Smooth muscle cell (in vitro differentiated cells): ENCODE data around the gene ADCY1. TPM values are rescaled to one million over a fixed set of nuclear protein-coding genes. Genes with fewer than 3 reads are reported as not detected.

Source experiments
- DNase-seq: peaks from one replicate; lab custom pipeline; 2025; ENCODE audit not compliant: unreplicated experiment; lab: John Stamatoyannopoulos, UW
- H2AFZ ChIP-seq: fragments of 200-600 bp; sonication (generic); 2 replicates; pipeline ENCODE4 v1.6.0; 2016; ENCODE audit warnings: antibody characterized with exemption, low read depth, mild to moderate bottlenecking
- H3F3A ChIP-seq: fragments of 200-600 bp; sonication (generic); 2 replicates; pipeline ENCODE4 v1.6.0; 2017; ENCODE audit warnings: antibody characterized with exemption, low read depth
- H3K27ac ChIP-seq: fragments of 200-600 bp; sonication (generic); 2 replicates; pipeline ENCODE4 v1.5.1; 2016; ENCODE audit warnings: low read depth, mild to moderate bottlenecking
- H3K27me3 ChIP-seq: fragments of 200-600 bp; sonication (generic); 2 replicates; pipeline ENCODE4 v1.6.1; 2016; ENCODE audit warnings: low read depth, mild to moderate bottlenecking
- H3K36me3 ChIP-seq: fragments of 200-600 bp; sonication (generic); 2 replicates; pipeline ENCODE4 v1.5.1; 2016; ENCODE audit warnings: low read depth
- H3K4me1 ChIP-seq: fragments of 200-600 bp; sonication (generic); 2 replicates; pipeline ENCODE4 v1.5.1; 2016; ENCODE audit warnings: low read depth
- H3K4me2 ChIP-seq: fragments of 200-600 bp; sonication (generic); 2 replicates; pipeline ENCODE4 v1.6.0; 2016; ENCODE audit warnings: mild to moderate bottlenecking
- H3K4me3 ChIP-seq: fragments of 200-600 bp; sonication (generic); 2 replicates; pipeline ENCODE4 v1.5.1; 2016; ENCODE audit warnings: mild to moderate bottlenecking
- H3K79me2 ChIP-seq: fragments of 200-600 bp; sonication (generic); 2 replicates; pipeline ENCODE4 v1.6.0; 2016; ENCODE audit warnings: low read depth, mild to moderate bottlenecking
- H3K9ac ChIP-seq: fragments of 200-600 bp; sonication (generic); 2 replicates; pipeline ENCODE4 v1.6.0; 2016; ENCODE audit warnings: low read depth
- H3K9me3 ChIP-seq: fragments of 200-600 bp; sonication (generic); replicated peaks from 2 replicates; pipeline ENCODE4 v1.5.1; 2016; ENCODE audit warnings: low read depth
- H4K20me1 ChIP-seq: fragments of 200-600 bp; sonication (generic); 2 replicates; pipeline ENCODE4 v1.6.0; 2016; ENCODE audit warnings: low read depth
- WGBS: methylation state at CpG from one replicate; pipeline ENCODE4 v1.1.7; 2016; ENCODE audit warnings: low lambda C conversion rate; 5-methylcytosine and 5-hydroxymethylcytosine counted together
- polyA plus RNA-seq: library from polyadenylated mRNA; unstranded; fragments of >200 nt; fragmentation: Nextera tagmentation; extraction: Ambion mirVana; gene quantifications from 2 replicates; pipeline ENCODE4 v1.2.1, GENCODE V29; 2016
- total RNA-seq: library from RNA; depleted of rRNA; stranded (reverse); fragments of >200 nt; gene quantifications from 2 replicates; pipeline ENCODE4 v1.2.3, GENCODE V29; 2014
- TF ChIP-seq, protein P1 (sequence below): fragments of 200-600 bp; sonication (generic); IDR thresholded peaks from 2 replicates; pipeline ENCODE4 v1.5.1; 2017; ENCODE audit warnings: borderline replicate concordance, mild to moderate bottlenecking, antibody characterized with exemption; ENCODE audit not compliant: insufficient read depth, poor library complexity, severe bottlenecking

Gene ADCY1
- total and polyA plus RNA-seq, 2 experiments from 2014 or later = 0.22 TPM; not detected in 1

DNA sequence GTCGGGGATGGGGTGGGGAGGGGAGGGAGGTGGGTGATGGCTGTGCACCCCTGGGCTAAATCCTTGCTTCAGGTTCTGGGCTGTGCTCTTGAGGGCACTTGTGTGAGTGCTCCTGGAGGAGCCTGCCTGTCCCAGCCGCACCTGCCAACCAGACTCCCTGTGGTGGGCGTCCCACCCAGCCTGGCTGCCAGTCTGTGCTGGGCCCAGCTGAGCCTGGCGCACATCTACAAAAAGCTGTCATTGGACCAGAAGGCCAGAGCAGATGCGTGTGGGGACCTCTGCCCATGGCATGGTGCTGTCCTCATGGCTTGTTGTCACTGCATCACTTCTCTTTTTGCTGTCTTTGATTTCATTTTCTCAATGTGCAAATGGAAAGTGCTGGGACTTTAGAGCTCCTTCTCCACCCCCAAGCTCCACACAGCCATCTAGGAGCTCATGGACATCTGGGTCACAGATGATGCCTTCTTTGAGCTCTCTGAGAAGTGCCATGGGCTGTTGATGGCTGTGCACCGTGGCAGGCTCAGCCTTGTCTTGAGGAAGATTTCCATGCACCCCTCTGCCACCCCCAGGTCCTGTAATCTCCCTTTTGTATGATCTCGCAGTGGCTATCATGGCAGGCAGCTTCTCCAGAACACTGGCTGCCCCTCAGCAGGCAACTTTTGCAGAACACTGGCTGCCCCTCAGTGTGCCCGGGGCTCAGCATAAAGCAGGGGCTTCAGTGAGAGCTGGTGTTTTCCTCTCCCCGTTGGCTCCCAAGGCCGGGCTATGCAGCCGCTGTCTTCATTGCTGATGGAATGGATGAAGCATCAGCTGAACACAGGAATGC is 83.9 kb downstream of the ADCY1 start:
- Histone ChIP-seq H3K4me2 (no peak overlapping the region), H3K4me1 (no peaks in the 10 kb centered on the region), H2AFZ (no peak overlapping the region), H3F3A (no peaks in the 10 kb centered on the region), H3K9me3 (no peaks in the 10 kb centered on the region), H4K20me1 (no peaks in the 10 kb centered on the region), H3K27ac (no peak overlapping the region), H3K27me3 (peaks cover 3% of the 10 kb centered on the region), H3K79me2 (no peaks in the 10 kb centered on the region), H3K36me3 (no peaks in the 10 kb centered on the region), H3K4me3 (no peak overlapping the region), H3K9ac (no peak overlapping the region)
- no peak for DNase-seq
- WGBS = 88% methylated on average over 11 of the region's 11 CpGs
- TF ChIP-seq, protein P1, sequence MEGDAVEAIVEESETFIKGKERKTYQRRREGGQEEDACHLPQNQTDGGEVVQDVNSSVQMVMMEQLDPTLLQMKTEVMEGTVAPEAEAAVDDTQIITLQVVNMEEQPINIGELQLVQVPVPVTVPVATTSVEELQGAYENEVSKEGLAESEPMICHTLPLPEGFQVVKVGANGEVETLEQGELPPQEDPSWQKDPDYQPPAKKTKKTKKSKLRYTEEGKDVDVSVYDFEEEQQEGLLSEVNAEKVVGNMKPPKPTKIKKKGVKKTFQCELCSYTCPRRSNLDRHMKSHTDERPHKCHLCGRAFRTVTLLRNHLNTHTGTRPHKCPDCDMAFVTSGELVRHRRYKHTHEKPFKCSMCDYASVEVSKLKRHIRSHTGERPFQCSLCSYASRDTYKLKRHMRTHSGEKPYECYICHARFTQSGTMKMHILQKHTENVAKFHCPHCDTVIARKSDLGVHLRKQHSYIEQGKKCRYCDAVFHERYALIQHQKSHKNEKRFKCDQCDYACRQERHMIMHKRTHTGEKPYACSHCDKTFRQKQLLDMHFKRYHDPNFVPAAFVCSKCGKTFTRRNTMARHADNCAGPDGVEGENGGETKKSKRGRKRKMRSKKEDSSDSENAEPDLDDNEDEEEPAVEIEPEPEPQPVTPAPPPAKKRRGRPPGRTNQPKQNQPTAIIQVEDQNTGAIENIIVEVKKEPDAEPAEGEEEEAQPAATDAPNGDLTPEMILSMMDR = no peak

DNA sequence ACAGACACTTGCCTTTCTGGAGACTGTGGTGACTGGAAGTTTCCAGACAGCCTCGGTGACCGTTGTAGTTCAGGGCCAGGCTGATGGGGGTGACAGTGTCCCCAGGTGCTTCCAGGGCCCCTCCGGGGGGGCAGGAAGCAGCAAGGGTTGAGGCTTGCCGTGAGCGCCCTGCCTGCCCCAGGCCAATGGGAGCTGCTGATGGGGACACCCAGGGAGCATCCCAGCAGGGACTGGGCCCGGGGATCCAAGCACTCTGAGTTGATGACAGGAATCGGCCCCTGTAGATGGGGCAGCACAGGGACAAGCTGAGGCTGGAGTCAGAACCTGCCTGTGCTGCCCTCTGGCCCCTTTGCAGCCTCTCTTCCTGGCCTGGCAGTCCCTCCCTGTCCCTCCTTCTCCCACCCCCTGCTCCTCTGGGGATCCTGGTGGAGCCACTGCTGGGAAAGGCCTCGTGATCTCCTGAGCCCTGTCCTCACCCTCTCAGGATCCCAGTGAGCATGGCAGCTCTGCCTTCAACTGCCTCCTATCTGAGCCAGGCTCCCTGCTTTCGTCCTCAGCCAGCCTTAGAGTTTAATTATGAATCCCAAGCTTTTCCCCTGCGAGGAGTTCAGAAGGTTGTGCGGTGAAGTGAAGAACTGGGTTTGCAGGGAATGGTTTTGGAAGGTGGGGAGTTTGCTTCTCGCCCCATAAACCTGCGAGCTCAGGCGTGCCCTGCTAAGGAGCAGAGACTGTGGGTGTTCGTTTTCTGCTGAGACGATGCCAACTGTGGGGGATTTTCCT is 84.7 kb downstream of the ADCY1 start:
- TF ChIP-seq, protein P1 = no peak
- Histone ChIP-seq H3K9me3 (no peaks in the 10 kb centered on the region), H3K4me1 (no peaks in the 10 kb centered on the region), H3K27me3 (peaks cover 3% of the 10 kb centered on the region), H2AFZ (no peak overlapping the region), H3K36me3 (no peaks in the 10 kb centered on the region), H3K4me2 (no peak overlapping the region), H3F3A (no peaks in the 10 kb centered on the region), H3K4me3 (no peak overlapping the region), H3K27ac (no peak overlapping the region), H3K79me2 (no peaks in the 10 kb centered on the region), H3K9ac (no peak overlapping the region), H4K20me1 (no peaks in the 10 kb centered on the region)
- DNase-seq = no peak
- 88% methylated on average over 16 of the region's 16 CpGs for WGBS

DNA sequence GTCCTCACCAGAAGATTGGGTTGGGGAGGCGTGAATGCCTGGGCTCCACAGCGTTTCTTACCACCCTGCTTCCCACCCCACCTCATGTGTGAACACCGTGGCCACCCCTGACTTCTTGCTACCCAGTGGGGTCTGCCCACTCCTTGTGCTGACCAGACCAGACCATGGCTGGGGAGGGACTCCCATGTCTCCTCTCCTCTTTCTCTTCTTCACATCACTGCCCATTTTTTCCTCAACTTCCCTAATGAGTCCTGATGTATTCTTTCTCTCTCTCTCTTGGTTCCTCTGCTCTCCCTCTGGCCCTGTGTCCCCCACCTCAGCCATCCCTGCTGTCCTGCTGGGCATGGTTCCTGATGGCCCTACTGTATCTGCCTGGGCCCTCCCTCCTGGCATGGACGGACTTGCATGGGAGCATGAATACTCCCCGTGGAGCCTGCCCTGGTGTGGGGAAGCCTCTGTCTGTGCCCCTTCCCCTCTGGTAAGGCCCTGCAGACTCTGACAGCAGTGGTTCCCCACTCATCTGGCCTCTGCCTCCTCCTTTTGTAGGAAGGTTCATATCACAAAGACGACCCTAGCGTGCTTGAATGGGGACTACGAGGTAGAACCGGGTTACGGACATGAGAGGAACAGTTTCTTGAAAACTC is 85.5 kb downstream of the ADCY1 start:
- no peak for DNase-seq
- H3K79me2 ChIP-seq = no peaks in the 10 kb centered on the region
- no peaks in the 10 kb centered on the region for H3K36me3 ChIP-seq
- no peak overlapping the region for H3K4me3 ChIP-seq
- no peak overlapping the region for H3K9ac ChIP-seq
- H2AFZ ChIP-seq = no peak overlapping the region
- 92% methylated on average over 10 of the region's 10 CpGs for WGBS
- H3K4me2 ChIP-seq = no peak overlapping the region
- H3K27me3 ChIP-seq = peaks cover 3% of the 10 kb centered on the region
- no peaks in the 10 kb centered on the region for H3K4me1 ChIP-seq
- no peaks in the 10 kb centered on the region for H3K9me3 ChIP-seq
- H3F3A ChIP-seq = no peaks in the 10 kb centered on the region
- no peaks in the 10 kb centered on the region for H4K20me1 ChIP-seq
- no peak overlapping the region for H3K27ac ChIP-seq
- TF ChIP-seq, protein P1 = no peak
